ENCODE data around the gene BRPF3. TPM values are rescaled to one million over a fixed set of nuclear protein-coding genes. Genes with fewer than 3 reads are reported as not detected.

Gene BRPF3
- total RNA-seq, 1 donor from 2014 or later: 32.0 TPM

DNA sequence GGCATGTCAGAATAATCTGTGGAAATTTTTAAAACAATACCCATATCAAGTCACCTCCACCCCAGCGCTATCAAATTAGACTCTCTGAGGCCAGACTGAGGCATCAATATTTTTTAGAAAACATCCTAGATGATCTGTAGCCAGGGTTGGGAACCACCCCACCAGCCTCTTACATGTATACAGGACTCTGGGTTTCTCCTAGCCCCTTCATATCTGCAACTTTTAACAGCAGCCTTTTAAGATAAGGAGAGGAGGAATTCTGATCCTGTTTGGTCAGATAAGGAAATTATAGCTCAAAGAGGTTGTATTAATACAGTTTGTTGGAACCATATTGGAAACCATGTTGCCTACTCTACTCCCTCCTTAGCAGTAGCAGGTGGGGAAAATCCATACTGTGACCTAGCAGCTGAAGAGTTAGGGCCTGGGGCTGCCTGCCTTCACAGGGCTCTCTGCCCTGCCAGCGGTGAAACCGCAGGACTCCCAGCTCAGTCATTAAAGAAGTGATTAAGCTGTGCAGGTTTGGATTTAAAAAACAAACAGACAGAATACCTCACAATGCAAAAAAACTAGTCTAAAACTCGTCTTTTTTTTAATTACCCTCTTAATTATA, 30.0 kb downstream of the BRPF3 start:
- H3K36me3 Mint-ChIP-seq (ENCODE audit: low read depth, unreplicated experiment): peaks cover 21% of the 10 kb centered on the region
- H3K4me2 ChIP-seq (ENCODE audit: low read length): no peak overlapping the region
- H3K4me1 Mint-ChIP-seq (ENCODE audit: low read depth, unreplicated experiment): peaks cover 7% of the 10 kb centered on the region
- H3K4me3 ChIP-seq (ENCODE audit: insufficient read depth, low read depth, low read length): no peak overlapping the region
- FAIRE-seq (no peak), DNase-seq (ENCODE audit: low read depth) (no peak)
- H3K27ac Mint-ChIP-seq (ENCODE audit: unreplicated experiment): no peak overlapping the region
- H3K27me3 Mint-ChIP-seq (ENCODE audit: low read depth, unreplicated experiment): no peaks in the 10 kb centered on the region
- peaks cover 41% of the 10 kb centered on the region for H3K36me3 ChIP-seq (ENCODE audit: insufficient read depth, low read length)
- no peak overlapping the region for H3K9ac ChIP-seq (ENCODE audit: low read length)
- no peaks in the 10 kb centered on the region for H3K9me3 Mint-ChIP-seq (ENCODE audit: unreplicated experiment)
- no peaks in the 10 kb centered on the region for H3K79me2 ChIP-seq (ENCODE audit: insufficient read depth, low read length)
- H3K4me1 ChIP-seq (ENCODE audit: insufficient read depth, low read length): no peaks in the 10 kb centered on the region
- TF ChIP-seq, protein P1, sequence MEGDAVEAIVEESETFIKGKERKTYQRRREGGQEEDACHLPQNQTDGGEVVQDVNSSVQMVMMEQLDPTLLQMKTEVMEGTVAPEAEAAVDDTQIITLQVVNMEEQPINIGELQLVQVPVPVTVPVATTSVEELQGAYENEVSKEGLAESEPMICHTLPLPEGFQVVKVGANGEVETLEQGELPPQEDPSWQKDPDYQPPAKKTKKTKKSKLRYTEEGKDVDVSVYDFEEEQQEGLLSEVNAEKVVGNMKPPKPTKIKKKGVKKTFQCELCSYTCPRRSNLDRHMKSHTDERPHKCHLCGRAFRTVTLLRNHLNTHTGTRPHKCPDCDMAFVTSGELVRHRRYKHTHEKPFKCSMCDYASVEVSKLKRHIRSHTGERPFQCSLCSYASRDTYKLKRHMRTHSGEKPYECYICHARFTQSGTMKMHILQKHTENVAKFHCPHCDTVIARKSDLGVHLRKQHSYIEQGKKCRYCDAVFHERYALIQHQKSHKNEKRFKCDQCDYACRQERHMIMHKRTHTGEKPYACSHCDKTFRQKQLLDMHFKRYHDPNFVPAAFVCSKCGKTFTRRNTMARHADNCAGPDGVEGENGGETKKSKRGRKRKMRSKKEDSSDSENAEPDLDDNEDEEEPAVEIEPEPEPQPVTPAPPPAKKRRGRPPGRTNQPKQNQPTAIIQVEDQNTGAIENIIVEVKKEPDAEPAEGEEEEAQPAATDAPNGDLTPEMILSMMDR (IDR thresholded peaks at IDR 0.05; ENCODE audit: insufficient read depth, low read depth, low read length): no peak
- TF ChIP-seq EZH2 (IDR thresholded peaks at IDR 0.05; ENCODE audit: insufficient read depth, low read length): no peak
- no peak overlapping the region for H3K4me3 Mint-ChIP-seq (ENCODE audit: unreplicated experiment)
- no peaks in the 10 kb centered on the region for H3K27me3 ChIP-seq (ENCODE audit: insufficient read depth, low read length)
- no peak overlapping the region for H2AFZ ChIP-seq (ENCODE audit: low read depth, low read length)
- H4K20me1 ChIP-seq (ENCODE audit: insufficient read depth, low read length): peaks cover 37% of the 10 kb centered on the region
- H3K27ac ChIP-seq (ENCODE audit: low read depth, low read length): no peak overlapping the region
- no peaks in the 10 kb centered on the region for H3K9me3 ChIP-seq (ENCODE audit: insufficient read depth, low read depth, low read length)

DNA sequence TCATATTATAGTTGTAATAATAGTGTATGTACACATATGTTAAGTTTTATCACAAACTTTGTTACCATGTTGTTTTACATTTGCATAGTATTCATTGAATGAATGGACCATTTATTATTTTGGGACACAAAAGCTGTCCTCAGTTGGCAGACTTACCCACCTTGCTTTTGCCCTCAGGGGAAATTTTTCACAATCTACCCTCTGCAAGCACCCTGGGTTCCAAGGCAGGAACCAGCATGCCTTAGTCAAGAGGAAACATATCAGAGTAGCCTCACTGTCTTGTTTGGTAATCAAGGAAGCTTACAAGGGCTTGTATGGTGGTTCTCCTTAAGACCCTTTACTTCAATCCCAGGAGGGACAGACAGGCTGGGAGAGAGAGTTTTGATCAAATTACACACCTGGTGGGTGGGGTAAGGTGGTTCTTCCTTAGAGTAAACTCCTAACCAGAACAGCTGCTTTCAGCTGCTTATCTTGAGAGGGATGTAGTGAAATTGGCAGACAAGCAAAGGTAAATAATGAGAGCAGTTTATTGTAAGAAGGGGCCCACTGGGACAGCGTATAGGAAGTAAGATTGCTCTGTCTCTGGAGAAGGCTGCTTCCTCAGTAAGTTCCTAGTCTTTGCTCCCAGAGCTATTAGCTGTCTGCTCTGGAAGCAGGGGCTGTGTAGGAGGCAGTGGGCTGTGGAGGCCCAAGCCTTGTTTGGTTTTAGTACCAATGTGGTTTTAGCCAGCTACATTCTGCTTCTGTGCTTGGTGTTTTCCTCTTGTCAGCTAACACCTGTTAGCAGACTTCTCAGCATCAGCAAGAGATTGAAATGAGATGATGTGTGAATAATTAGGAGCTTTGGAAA, 31.1 kb downstream of the BRPF3 start:
- Histone ChIP-seq H3K4me2 (ENCODE audit: low read length) (no peak overlapping the region), H3K27ac (ENCODE audit: low read depth, low read length) (no peak overlapping the region), H4K20me1 (ENCODE audit: insufficient read depth, low read length) (peaks cover 29% of the 10 kb centered on the region), H2AFZ (ENCODE audit: low read depth, low read length) (no peak overlapping the region), H3K36me3 (ENCODE audit: insufficient read depth, low read length) (peaks cover 32% of the 10 kb centered on the region), H3K27me3 (ENCODE audit: insufficient read depth, low read length) (no peaks in the 10 kb centered on the region), H3K9me3 (ENCODE audit: insufficient read depth, low read depth, low read length) (no peaks in the 10 kb centered on the region), H3K4me3 (ENCODE audit: insufficient read depth, low read depth, low read length) (no peak overlapping the region), H3K4me1 (ENCODE audit: insufficient read depth, low read length) (no peaks in the 10 kb centered on the region), H3K9ac (ENCODE audit: low read length) (no peak overlapping the region), H3K79me2 (ENCODE audit: insufficient read depth, low read length) (no peaks in the 10 kb centered on the region)
- Mint-ChIP-seq H3K9me3 (ENCODE audit: unreplicated experiment) (no peaks in the 10 kb centered on the region), H3K36me3 (ENCODE audit: low read depth, unreplicated experiment) (peaks cover 24% of the 10 kb centered on the region), H3K27me3 (ENCODE audit: low read depth, unreplicated experiment) (no peaks in the 10 kb centered on the region), H3K4me1 (ENCODE audit: low read depth, unreplicated experiment) (peaks cover 7% of the 10 kb centered on the region), H3K4me3 (ENCODE audit: unreplicated experiment) (no peak overlapping the region), H3K27ac (ENCODE audit: unreplicated experiment) (no peak overlapping the region)
- TF ChIP-seq, protein P1 (IDR thresholded peaks at IDR 0.05; ENCODE audit: insufficient read depth, low read depth, low read length): no peak
- TF ChIP-seq EZH2 (IDR thresholded peaks at IDR 0.05; ENCODE audit: insufficient read depth, low read length): no peak
- DNase-seq (ENCODE audit: low read depth) (no peak), FAIRE-seq (no peak)

DNA sequence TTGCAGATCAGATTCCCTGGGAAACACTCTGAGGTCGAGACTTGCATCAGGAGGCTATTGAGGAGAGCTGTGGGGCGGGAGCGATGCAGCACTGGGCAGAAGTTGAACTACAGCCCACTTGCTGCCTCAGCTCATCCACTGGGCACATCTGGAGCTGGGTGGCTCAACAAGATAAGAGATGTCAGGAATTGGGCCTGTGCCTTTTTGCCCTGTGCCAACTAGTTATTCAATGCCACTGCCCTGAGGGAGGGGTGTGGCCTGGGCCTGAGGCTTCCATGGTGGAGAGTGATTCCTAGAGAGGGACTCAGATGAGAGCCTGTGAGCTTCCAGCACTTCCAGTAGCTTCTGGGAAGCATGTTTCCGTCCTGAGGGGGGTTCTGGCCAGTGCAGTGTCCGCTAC, 32.7 kb downstream of the BRPF3 start:
- Mint-ChIP-seq H3K4me3 (ENCODE audit: unreplicated experiment) (no peak overlapping the region), H3K36me3 (ENCODE audit: low read depth, unreplicated experiment) (peaks cover 25% of the 10 kb centered on the region), H3K27me3 (ENCODE audit: low read depth, unreplicated experiment) (no peaks in the 10 kb centered on the region), H3K4me1 (ENCODE audit: low read depth, unreplicated experiment) (peaks cover 7% of the 10 kb centered on the region), H3K9me3 (ENCODE audit: unreplicated experiment) (no peaks in the 10 kb centered on the region), H3K27ac (ENCODE audit: unreplicated experiment) (no peak overlapping the region)
- no peak overlapping the region for H3K27ac ChIP-seq (ENCODE audit: low read depth, low read length)
- H3K9ac ChIP-seq (ENCODE audit: low read length): no peak overlapping the region
- H3K4me2 ChIP-seq (ENCODE audit: low read length): no peak overlapping the region
- TF ChIP-seq, protein P1 (IDR thresholded peaks at IDR 0.05; ENCODE audit: insufficient read depth, low read depth, low read length): no peak
- no peak for TF ChIP-seq EZH2 (IDR thresholded peaks at IDR 0.05; ENCODE audit: insufficient read depth, low read length)
- no peak for FAIRE-seq
- no peak overlapping the region for H3K4me3 ChIP-seq (ENCODE audit: insufficient read depth, low read depth, low read length)
- H2AFZ ChIP-seq (ENCODE audit: low read depth, low read length): no peak overlapping the region
- DNase-seq (ENCODE audit: low read depth): no peak
- peaks cover 20% of the 10 kb centered on the region for H4K20me1 ChIP-seq (ENCODE audit: insufficient read depth, low read length)
- peaks cover 29% of the 10 kb centered on the region for H3K36me3 ChIP-seq (ENCODE audit: insufficient read depth, low read length)
- H3K9me3 ChIP-seq (ENCODE audit: insufficient read depth, low read depth, low read length): no peaks in the 10 kb centered on the region
- H3K4me1 ChIP-seq (ENCODE audit: insufficient read depth, low read length): no peaks in the 10 kb centered on the region
- H3K79me2 ChIP-seq (ENCODE audit: insufficient read depth, low read length): no peaks in the 10 kb centered on the region
- H3K27me3 ChIP-seq (ENCODE audit: insufficient read depth, low read length): no peaks in the 10 kb centered on the region

All from astrocyte (in vitro differentiated cells and primary cell).